Inflammatory macrophage (primary cell): Measurements from ENCODE around the gene ABLIM3.
"Not testable (repeated sequence)": the region's sequence is repeated elsewhere in the genome, so short reads cannot be mapped to it uniquely, and the experiment has no call there.

ENCODE experiments used
- DNase-seq, 2 donors: peaks; one replicate each; pipeline ENCODE4 v3.0.0-alpha.2; 2020 to 2022

Gene ABLIM3

GRCh38 chr5:149261246-149261645 is 120.0 kb downstream of the ABLIM3 start:
- peak; percentile 37 to 49 for DNase-seq

GRCh38 chr5:149262315-149262714 is 121.0 kb downstream of the ABLIM3 start:
- DNase-seq, result no peak

- DNase-seq, result no peak
These were observed 123.3 kb downstream of the ABLIM3 start for GRCh38 chr5:149264439-149265067.

DNA sequence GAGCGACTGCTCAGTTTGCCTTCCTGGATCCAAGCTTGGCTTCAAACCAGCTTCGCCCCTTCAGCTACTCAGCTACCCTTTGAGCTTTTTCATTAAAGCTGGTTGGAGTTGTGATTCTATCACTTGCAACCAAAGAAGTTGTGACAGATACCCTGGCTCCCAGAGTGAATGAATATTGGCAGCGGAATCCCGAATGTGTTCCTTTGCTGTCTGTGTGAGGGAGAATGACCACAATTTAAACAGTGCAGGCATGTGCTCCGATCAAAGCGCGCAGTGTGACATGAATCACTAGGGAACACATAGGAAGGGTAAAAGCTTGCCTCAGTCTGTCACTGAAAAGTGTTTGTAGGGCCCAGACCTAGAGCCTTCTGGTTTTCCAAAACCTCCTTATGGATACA is 123.8 kb downstream of the ABLIM3 start:
- DNase-seq, result no peak

GRCh38 chr5:149265597-149265996 is 124.3 kb downstream of the ABLIM3 start:
- DNase-seq, result peak; percentile 58 to 62

DNA sequence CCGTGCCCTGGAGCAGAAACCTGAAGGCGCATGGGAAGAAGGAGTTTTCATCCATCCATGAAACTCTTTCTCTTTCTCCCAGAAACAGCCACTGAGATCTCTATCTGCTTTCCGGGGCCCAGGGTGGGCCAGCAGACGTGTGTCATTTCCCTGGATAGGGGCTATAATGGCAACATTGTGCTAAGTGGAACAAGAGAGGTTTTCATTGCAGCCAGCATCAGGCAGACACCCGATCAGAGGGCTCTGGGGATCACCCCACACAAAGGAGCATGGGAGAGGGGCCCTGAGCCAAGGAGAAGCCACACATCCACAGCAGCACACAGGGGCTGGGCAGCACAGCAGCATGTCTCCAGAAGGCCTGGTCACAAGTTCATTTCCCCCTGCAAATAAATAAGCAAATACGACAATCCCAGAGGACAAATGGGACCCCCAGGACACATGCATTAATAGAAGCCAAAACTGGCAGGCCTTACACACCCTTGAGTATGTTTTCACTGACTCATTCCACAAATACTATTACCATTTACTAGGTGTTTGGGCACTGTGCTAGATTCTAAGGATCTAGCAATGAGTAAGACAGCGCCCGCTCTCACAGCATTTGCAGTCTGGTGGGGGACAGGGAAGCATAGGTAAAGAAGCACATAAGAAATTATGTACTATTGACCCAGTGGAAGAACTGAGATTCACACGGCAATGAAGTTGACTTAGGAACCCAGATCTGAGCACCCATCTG is 126.1 kb downstream of the ABLIM3 start:
- DNase-seq, result no peak

DNA sequence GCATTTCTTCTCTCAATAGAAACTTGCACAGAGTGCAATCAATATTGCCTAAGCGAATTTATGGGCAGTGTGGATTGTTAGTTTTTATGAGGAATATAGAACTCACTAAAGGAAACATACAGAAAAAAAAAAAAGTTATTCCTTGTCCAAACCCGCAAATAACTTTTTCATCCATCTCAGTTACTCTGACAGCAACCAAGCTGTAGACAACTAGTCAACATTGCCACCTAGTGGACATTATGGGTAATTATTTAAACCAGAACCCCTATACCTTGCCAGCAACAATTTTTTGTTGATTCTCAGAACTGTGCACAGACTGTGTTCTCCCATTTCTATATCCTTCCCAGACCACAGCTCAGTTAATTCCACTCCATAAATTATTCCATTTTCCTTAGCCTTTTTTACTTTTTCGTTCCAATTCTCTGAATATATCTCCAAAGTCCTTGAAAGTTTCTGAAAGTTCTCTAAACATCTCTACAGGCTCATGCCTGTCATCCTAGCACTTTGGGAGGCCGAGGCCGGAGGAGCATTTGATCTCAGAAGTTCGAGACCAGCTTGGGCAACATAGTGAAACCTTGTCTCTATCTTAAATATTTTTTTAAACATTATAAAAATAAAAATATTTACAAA is 127.8 kb downstream of the ABLIM3 start:
- peak; percentile 68 to 71 for DNase-seq

DNA sequence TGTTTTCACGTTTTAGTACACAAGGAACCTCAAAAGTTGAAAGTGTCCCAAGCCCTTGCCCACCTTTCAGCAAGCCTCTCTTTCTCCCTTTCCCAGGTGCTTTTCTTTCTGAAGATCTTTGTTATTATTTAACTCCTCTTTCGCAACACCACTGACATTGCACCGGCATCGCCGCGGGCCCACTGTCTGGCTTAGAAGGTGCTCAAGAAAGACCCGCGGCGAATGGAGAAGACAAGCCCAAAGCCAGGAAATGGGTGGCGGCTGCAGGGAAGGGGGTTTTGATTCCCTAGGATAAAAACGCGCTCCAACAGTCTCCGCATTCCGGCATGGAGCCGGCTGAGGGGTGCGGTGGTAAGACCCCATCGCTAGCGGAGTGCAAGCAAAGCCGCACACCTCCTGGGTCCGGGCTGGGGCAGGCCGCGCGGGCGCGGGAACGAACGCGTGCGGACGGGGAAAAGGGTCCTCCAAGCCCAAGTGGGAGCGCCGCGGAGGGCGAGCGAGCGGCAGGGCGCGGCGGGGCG is 130.0 kb downstream of the ABLIM3 start:
- DNase-seq, result no peak

- DNase-seq, result peak; percentile 49 to 73
These were observed 130.6 kb downstream of the ABLIM3 start, which contains the start of gene AFAP1L1 for GRCh38 chr5:149271716-149272563. Gene AFAP1L1, plus strand, starts transcription at chr5:149271859. Its CDS starts 110 bp downstream, at chr5:149271969.

- not testable (repeated sequence) for DNase-seq
These were observed 131.5 kb downstream of the ABLIM3 start for GRCh38 chr5:149272781-149273180.

GRCh38 chr5:149273237-149273636 is 131.9 kb downstream of the ABLIM3 start:
- no peak for DNase-seq

GRCh38 chr5:149273950-149274349 is 132.7 kb downstream of the ABLIM3 start:
- DNase-seq, result no peak

- no peak for DNase-seq
These were observed 133.6 kb downstream of the ABLIM3 start for GRCh38 chr5:149274939-149275338.

DNA sequence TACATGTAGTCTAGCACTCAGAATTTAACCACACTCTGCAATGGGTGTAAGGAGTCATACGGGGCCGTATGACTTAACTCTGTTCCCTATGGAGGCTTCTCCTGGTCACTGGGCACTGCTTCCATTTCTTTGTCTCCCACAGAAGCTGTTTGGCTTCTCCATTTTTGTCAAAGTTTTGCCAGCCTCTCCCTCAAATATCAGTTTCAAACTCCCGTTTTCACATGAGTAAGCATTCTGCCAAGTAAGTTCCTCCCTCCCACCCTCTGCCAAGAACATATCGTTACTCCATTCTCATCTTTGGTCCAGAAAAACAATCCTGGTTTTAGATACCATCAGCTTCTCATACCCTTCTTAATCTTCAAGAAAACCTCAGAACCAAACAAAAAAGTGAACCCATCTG is 136.5 kb downstream of the ABLIM3 start:
- peak; percentile 76 to 82 for DNase-seq

DNA sequence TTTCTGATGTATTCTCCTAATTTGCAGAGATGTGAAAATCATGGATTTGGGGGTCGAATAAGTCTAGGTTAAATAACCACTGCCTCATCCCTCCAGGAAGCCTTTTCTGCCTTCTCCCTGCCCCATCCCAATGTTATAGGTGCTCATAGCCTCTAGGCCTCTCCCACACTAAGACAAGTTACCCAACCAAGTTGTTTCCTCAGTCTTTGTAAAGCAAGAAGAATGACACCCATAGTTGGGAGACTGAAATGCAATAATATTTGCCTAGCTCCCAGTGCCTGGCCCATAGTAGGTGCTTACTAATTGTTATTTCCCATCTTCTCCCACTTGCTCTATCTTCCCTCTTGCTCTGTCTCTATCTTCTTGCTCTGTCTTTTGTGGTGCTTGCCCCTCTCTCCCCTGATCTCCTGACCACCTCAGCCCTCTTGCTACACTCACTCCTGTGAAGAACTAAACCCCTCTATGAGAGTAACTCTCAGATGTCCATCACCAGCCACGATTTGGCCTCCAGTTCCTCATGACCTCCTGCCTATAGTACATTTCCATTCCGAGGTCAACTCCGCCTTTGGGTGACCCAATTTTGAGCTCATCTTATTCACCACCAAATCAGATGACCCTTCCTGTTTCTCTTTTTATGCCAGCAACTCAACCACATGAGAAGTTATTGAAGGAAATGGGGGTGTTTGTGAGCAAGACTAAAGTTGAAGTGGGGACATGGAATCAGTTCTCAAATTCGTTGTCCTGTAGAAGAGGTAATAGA is 137.3 kb downstream of the ABLIM3 start:
- peak; percentile 91 to 94 for DNase-seq

DNA sequence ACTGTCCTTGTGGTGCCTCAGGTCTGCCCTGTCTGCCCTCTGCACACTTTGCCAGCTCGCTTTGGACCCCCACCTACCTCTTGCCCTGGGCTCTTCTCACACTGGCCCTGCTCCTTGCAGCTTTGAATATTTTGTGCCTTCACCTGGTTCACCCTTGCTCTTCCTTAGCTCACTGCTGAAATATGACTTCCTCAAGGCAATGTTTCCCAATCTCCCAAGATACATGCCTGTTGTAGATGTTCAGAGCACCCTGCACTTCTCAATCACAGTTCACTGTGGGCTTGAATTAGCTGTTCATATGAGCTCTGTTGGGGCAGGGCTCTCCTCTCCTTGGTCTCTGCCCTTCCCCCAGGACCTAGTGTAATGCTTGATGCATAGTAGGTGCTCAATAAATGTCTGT is 138.4 kb downstream of the ABLIM3 start:
- peak; percentile 50 to 65 for DNase-seq

GRCh38 chr5:149280124-149280523 is 138.8 kb downstream of the ABLIM3 start:
- peak in 1 of 2 donors; percentile 8 for DNase-seq

DNA sequence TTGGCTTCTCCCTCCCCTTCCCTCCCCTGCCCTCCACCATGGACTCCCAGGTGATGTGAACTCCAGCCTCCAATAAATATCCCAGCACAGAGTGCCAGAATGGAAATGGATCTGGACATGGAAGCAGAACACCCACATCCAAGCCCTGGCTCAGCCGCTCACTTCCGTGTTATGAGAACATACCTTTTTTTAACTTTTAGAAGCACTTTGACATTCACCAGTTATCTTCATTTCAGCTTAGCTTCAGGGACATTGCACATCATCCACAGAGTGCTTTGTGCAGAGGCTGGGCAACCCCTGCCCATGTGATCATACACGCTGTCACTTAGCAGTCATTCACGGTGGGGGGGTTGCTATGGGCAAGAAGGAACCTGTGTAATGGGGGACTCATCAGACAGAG is 139.5 kb downstream of the ABLIM3 start:
- no peak for DNase-seq

DNA sequence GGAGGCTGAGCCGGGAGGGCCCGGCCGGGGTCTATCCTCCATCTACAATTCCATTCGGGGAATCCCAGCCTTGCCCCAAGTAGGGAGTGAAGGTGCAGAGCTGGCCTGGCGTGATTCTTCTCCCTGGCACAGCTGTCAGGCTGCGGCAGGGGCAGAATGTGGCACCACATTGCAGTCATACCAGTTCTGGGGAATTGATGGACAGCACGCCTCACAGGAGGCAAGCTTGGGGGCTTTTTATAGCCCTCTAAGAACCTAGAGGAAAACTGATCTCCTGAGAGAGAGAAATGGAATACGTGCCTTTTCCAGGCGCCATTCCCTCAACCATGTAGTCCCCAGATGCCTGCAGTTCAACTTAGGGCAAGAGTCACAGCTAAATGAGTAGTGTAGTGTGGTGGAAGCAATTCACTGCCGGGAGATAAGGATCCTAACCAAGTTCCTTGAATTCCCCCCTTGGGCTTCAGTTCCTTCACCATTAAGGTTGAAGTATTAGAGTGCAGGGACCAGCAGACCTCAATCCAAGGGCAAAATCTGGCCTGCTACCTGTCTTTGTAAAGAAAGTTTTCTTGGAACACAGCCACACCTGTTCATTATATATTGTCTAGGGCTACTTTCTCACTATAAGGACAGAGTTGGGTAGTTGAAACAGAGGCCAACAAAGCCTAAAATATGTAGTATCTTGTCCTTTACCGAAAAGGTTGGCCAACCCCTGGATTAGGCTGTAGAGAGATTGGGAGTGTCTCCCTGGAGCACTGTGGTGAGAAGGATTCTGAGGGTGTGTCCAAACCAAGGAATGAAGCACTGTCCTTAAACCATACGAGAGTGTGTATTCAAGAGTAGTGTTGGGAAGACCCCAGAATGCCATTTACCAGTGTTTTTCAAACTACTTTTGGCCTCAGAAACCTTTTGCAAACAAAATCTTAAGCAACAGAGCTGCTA is 141.0 kb downstream of the ABLIM3 start:
- no peak for DNase-seq

GRCh38 chr5:149282966-149283332 is 141.7 kb downstream of the ABLIM3 start:
- DNase-seq, result no peak
